GM23338 (cell line): ENCODE data around the gene LAYN. TPM values are rescaled to one million over a fixed set of nuclear protein-coding genes. Genes with fewer than 3 reads are reported as not detected.
A peak's percentile ranks its signal among the peaks of the same experiment; 100 is the strongest.

Source experiments
- ATAC-seq: fragments of 200-7000 bp; cut with Tn5 transposase; 3 replicates; pipeline ENCODE4 v1.9.1; 2020
- DNase-seq: peaks from one replicate; pipeline ENCODE4 v3.0.0-alpha.2; 2015; ENCODE audit warnings: low spot score
- H2AFZ ChIP-seq: fragments of 200-600 bp; sonication (generic); 2 replicates; pipeline ENCODE4 v1.8.0; 2016; ENCODE audit warnings: antibody characterized with exemption, mild to moderate bottlenecking, moderate library complexity
- H3F3A ChIP-seq: fragments of 200-600 bp; sonication (generic); replicated peaks from 2 replicates; pipeline ENCODE4 v1.8.0; 2017; ENCODE audit warnings: antibody characterized with exemption, mixed run types, low read depth
- H3K27ac ChIP-seq: fragments of 200-600 bp; sonication (generic); 2 replicates; pipeline ENCODE4 v1.6.1; 2016; ENCODE audit warnings: low read depth
- H3K27me3 ChIP-seq: fragments of 200-600 bp; sonication (generic); 2 replicates; pipeline ENCODE4 v1.8.0; 2016; ENCODE audit warnings: mild to moderate bottlenecking, mixed run types, moderate library complexity; ENCODE audit not compliant: insufficient read depth
- H3K36me3 ChIP-seq: fragments of 200-600 bp; sonication (generic); 2 replicates; pipeline ENCODE4 v1.8.0; 2016; ENCODE audit warnings: mild to moderate bottlenecking; ENCODE audit not compliant: insufficient read depth
- H3K4me1 ChIP-seq: fragments of 200-600 bp; sonication (generic); 2 replicates; pipeline ENCODE4 v1.8.0; 2016; ENCODE audit warnings: mild to moderate bottlenecking, moderate library complexity; ENCODE audit not compliant: insufficient read depth
- H3K4me2 ChIP-seq: fragments of 200-600 bp; sonication (generic); 2 replicates; pipeline ENCODE4 v1.7.1; 2017; ENCODE audit warnings: mixed run types
- H3K4me3 ChIP-seq: fragments of 200-600 bp; sonication (generic); 2 replicates; pipeline ENCODE4 v1.6.1; 2016; ENCODE audit warnings: mixed run types
- H3K79me2 ChIP-seq: fragments of 200-600 bp; sonication (generic); replicated peaks from 2 replicates; pipeline ENCODE4 v1.8.0; 2017; ENCODE audit warnings: mild to moderate bottlenecking; ENCODE audit not compliant: insufficient read depth
- H3K9me2 ChIP-seq: fragments of 200-600 bp; sonication (generic); 2 replicates; pipeline ENCODE4 v1.8.0; 2017; ENCODE audit not compliant: insufficient read depth
- H4K20me1 ChIP-seq: fragments of 200-600 bp; sonication (generic); replicated peaks from 2 replicates; pipeline ENCODE4 v1.8.0; 2017; ENCODE audit warnings: mild to moderate bottlenecking; ENCODE audit not compliant: insufficient read depth
- H3K27ac Mint-ChIP-seq: 2 replicates; pipeline ENCODE4 v1.8.0; 2020; ENCODE audit warnings: inconsistent platforms, mild to moderate bottlenecking, moderate library complexity, mixed read lengths
- H3K27me3 Mint-ChIP-seq: 3 replicates; pipeline ENCODE4 v1.8.0; 2022; ENCODE audit warnings: low read depth, mild to moderate bottlenecking, moderate library complexity, mixed read lengths, inconsistent platforms; ENCODE audit not compliant: insufficient read depth, poor library complexity
- H3K36me3 Mint-ChIP-seq: 3 replicates; pipeline ENCODE4 v1.8.0; 2021; ENCODE audit warnings: low read depth, mild to moderate bottlenecking, inconsistent platforms, moderate library complexity, mixed read lengths
- H3K4me1 Mint-ChIP-seq: 3 replicates; pipeline ENCODE4 v1.8.0; 2020; ENCODE audit warnings: mild to moderate bottlenecking, inconsistent platforms, mixed read lengths
- H3K4me3 Mint-ChIP-seq: 3 replicates; pipeline ENCODE4 v1.8.0; 2021; ENCODE audit warnings: moderate library complexity, mild to moderate bottlenecking, inconsistent platforms, mixed read lengths
- H3K9me3 Mint-ChIP-seq: 3 replicates; pipeline ENCODE4 v1.8.0; 2020; ENCODE audit warnings: moderate library complexity, mild to moderate bottlenecking, inconsistent platforms, mixed read lengths
- CREB1 ChIP-seq: fragments of 250-450 bp; sonication (Bioruptor Pico); IDR thresholded peaks from 2 replicates; pipeline ENCODE4 v1.5.0; 2020; ENCODE audit warnings: low read depth, mild to moderate bottlenecking, moderate library complexity
- CTCF ChIP-seq, 2 experiments: fragments of 200-600 bp in 1 of 2; sonication (generic) in 1 of 2; conservative IDR thresholded peaks; 2 replicates each; pipeline versions ENCODE4 v1.5.1 to v1.6.1; 2016 to 2017; ENCODE audit warnings: antibody characterized with exemption in 2 of 2, low read depth in 2 of 2, mild to moderate bottlenecking in 2 of 2, moderate library complexity in 1 of 2
- ETS1 ChIP-seq: IDR thresholded peaks from 2 replicates; pipeline ENCODE4 v1.6.1; 2016; ENCODE audit warnings: antibody characterized with exemption
- EZH2 ChIP-seq: fragments of 200-600 bp; sonication (generic); IDR thresholded peaks from one replicate; pipeline ENCODE4 v1.8.0; 2017; ENCODE audit warnings: antibody characterized with exemption, mild to moderate bottlenecking, low read depth; ENCODE audit not compliant: unreplicated experiment
- EZH2phosphoT487 ChIP-seq: fragments of 200-600 bp; sonication (generic); IDR thresholded peaks from one replicate; pipeline ENCODE4 v1.8.1; 2018; ENCODE audit warnings: antibody characterized with exemption; ENCODE audit not compliant: unreplicated experiment
- JUNB ChIP-seq: IDR thresholded peaks from one replicate; pipeline ENCODE4 v1.6.1; 2016; ENCODE audit warnings: antibody characterized with exemption; ENCODE audit not compliant: unreplicated experiment
- NANOG ChIP-seq: IDR thresholded peaks from 2 replicates; pipeline ENCODE4 v1.6.1; 2016; ENCODE audit warnings: antibody characterized with exemption, borderline replicate concordance
- POLR2AphosphoS5 ChIP-seq: IDR thresholded peaks from 2 replicates; pipeline ENCODE4 v1.6.1; 2016; ENCODE audit warnings: antibody characterized with exemption, low read depth
- STAT1 ChIP-seq: IDR thresholded peaks from one replicate; pipeline ENCODE4 v1.6.1; 2016; ENCODE audit warnings: antibody characterized with exemption; ENCODE audit not compliant: unreplicated experiment
- ZNF114 ChIP-seq: fragments of 250-450 bp; sonication (Bioruptor Pico); IDR thresholded peaks from 2 replicates; pipeline ENCODE4 v1.5.0; 2020; ENCODE audit warnings: mild to moderate bottlenecking, moderate library complexity
- ZNF331 ChIP-seq: fragments of 250-450 bp; sonication (Bioruptor Pico); IDR thresholded peaks from 2 replicates; pipeline ENCODE4 v1.5.0; 2020; ENCODE audit warnings: low read depth, mild to moderate bottlenecking, moderate library complexity
- ZNF462 ChIP-seq: fragments of 250-450 bp; sonication (Bioruptor Pico); IDR thresholded peaks from 2 replicates; pipeline ENCODE4 v1.5.0; 2020; ENCODE audit warnings: mild to moderate bottlenecking, moderate library complexity
- polyA plus RNA-seq: library from polyadenylated mRNA; unstranded; fragments of >200 nt; fragmentation: Nextera tagmentation; extraction: Ambion mirVana; gene quantifications from 2 replicates; pipeline ENCODE4 v1.2.1, GENCODE V29; 2016
- total RNA-seq: library from RNA; depleted of rRNA; stranded (reverse); fragments of >200 nt; shearing (Covaris generic); gene quantifications from 2 replicates; pipeline ENCODE4 v1.2.3, GENCODE V29; 2014

Gene LAYN
- total and polyA plus RNA-seq, 2 experiments from 2014 or later, result 6.8 to 7.9 TPM

- Mint-ChIP-seq H3K36me3 (no peaks in the 10 kb centered on the region), H3K9me3 (no peaks in the 10 kb centered on the region), H3K4me1 (peaks cover 7% of the 10 kb centered on the region; the same call in 2 of the 3 replicates), H3K4me3 (no peak overlapping the region), H3K27me3 (no peaks in the 10 kb centered on the region), H3K27ac (no peak overlapping the region)
- Histone ChIP-seq H3K36me3 (no peaks in the 10 kb centered on the region), H3K4me2 (no peak overlapping the region), H3K27ac (no peak overlapping the region), H4K20me1 (no peaks in the 10 kb centered on the region), H3K4me3 (no peak overlapping the region), H3K27me3 (no peaks in the 10 kb centered on the region), H2AFZ (0 out of 2 replicates have a peak overlapping the region, but pooled peaks have one; percentile 45), H3F3A (no peaks in the 10 kb centered on the region), H3K9me2 (no peaks in the 10 kb centered on the region), H3K79me2 (no peaks in the 10 kb centered on the region), H3K4me1 (peaks cover under 1% of the 10 kb centered on the region; the same call in 1 of the 2 replicates)
- TF ChIP-seq NANOG, result no peak
- TF ChIP-seq EZH2, result no peak
- no peak for TF ChIP-seq STAT1
- no peak for TF ChIP-seq ZNF114 (CRISPR knock-in tag)
- TF ChIP-seq ZNF331 (CRISPR knock-in tag), result no peak
- no peak for TF ChIP-seq CREB1 (CRISPR knock-in tag)
- TF ChIP-seq ZNF462 (CRISPR knock-in tag), result no peak
- TF ChIP-seq ETS1, result no peak
- TF ChIP-seq POLR2AphosphoS5, result no peak
- TF ChIP-seq EZH2phosphoT487, result no peak
- TF ChIP-seq CTCF (conservative IDR thresholded peaks at IDR 0.05; ENCODE audit: low read depth in 2 of 2), result no peak
- no peak for TF ChIP-seq JUNB
- ATAC-seq, result no peak
- no peak for DNase-seq
These were observed 14.0 kb upstream of the LAYN start for GRCh38 chr11:111526501-111526900.
